ENCODE measurements around the gene RAP1GAP.
A peak's percentile ranks its signal among the peaks of the same experiment; 100 is the strongest.

The RAP1GAP gene

DNA sequence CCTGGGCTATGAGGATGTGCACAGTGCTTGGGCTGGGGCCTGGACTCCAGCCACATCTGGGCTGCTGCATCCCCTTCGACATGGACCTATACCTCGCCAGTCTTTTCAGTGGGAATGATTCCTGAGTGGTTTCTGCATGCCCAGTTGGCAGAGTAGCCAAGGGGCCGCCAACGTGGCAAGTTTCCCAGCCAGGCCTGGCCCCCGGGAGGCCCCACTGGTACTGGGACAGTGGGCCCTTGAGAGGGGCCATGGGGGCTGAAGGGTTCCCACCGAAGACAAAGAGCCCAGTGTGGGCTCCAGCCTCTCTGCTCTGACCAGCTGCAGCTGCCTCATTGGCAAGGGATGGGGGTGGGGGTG is 15.4 kb downstream of the RAP1GAP start:
- Histone ChIP-seq H3K9me3 (replicated peaks in 1 of 11) (no peaks in the 10 kb centered on the region), H4K20me1 (peaks cover 0 to 82% (median 35%) of the 10 kb centered on the region in 11 experiments; a peak in 18 of 22 replicates), H3K27ac (no peak overlapping the region), H3K4me2 (peak overlapping the region in 1 of 11 experiments; percentile 46; a peak in 1 of 22 replicates), H3K36me3 (no peaks in the 10 kb centered on the region), H3K4me1 (peaks cover 12 to 29% (median 21%) of the 10 kb centered on the region in 10 experiments), H3K27me3 (peaks cover 39 to 51% (median 46%) of the 10 kb centered on the region in 11 experiments), H3K4me3 (no peak overlapping the region), H3K9ac (no peak overlapping the region)
- no peak for TF ChIP-seq Cebpa-rat (IDR thresholded peaks at IDR 0.05)

DNA sequence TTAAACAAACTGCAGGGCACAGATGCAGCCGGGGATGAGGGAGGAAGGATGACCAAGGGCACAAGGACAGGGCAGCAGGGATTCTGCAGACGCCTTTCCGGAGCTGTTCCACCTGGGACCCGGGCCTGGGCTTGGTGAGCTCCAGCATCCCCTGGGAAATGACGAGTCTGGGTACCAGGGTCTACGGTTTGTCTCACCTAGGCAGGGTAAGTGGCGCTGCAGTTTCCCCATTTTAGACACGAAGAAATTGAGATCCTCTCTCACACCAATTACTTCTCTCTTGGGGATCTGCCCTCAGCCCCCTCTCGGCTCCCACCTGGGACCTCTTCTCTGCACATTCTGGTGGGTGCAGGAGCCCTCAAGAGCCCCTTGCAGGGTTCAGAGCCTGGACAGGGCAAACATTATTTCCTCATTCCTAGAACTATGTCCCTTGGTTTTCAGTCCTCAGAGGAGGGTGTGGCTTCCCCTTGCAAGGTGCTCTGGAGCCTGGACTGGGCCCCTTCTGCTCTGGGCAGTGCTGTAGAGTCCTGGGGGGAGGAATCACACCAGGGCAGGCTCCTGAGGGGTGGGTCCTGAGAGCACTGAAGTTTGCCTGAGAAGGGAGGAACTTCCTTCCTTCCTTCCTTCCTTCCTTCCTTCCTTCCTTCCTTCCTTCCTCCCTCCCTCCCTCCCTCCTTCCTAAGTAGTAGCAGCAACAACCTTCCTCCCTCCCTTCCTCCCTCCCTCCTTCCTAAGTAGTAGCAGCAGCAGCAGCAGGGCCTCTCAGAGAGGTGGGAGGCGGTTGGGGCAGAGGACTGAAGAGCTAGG is 16.0 kb downstream of the RAP1GAP start:
- peak overlapping the region in 8 of 11 experiments; percentile 28 to 59 (median 43); a peak in 11 of 22 replicates for H3K4me2 ChIP-seq

DNA sequence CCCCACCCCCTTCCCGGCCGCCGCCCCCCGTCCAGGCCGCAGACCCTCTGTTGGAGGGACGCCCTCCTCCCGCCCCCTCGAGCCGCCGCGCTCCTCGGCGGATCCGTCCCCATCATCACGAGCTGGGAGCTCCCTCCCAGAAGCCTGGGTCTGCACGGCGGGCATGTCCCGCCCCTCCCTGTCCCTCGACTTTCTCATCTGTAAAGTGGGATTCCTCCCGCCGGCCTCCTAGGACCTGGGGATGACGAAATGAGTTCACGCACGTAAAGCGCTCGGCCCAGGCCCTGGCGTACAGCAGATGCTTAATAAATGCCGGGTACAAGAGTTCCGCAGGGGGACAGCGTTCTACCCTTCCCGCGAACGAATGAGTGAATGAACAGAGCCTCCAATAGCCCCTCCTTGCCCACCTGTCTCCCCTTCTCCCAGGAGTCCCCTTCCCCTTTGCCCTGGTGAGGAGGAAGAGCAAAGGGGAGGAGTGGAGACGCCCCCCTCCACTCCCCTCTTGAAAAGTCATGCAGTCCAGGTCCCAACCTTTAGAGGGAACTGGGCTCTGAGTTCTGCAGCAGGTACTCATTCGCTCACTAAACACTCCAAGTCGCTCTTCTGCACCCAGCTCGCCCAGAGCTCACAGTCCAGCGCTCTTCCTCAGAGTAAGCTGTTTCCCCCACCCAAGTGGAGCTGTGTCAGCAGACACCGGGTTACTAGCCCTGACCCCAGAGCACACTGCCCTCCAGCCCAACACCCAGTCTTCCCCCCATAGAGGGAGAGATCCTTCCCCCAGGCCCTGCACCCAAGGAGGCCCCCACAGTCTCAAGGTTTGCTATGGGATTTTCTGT is 16.8 kb downstream of the RAP1GAP start:
- peaks cover 39 to 56% (median 50%) of the 10 kb centered on the region in 11 experiments for H3K27me3 ChIP-seq
- H3K4me3 ChIP-seq, result peak overlapping the region in 3 of 10 experiments; percentile 51 to 69 (median 58); a peak in 4 of 20 replicates
- H3K4me2 ChIP-seq, result peak overlapping the region in 10 of 11 experiments; percentile 28 to 97 (median 51); a peak in 13 of 22 replicates
- H4K20me1 ChIP-seq, result peaks cover 0 to 83% (median 39%) of the 10 kb centered on the region in 11 experiments; a peak in 18 of 22 replicates
- H3K27ac ChIP-seq, result no peak overlapping the region
- H3K9me3 ChIP-seq (replicated peaks in 1 of 11), result no peaks in the 10 kb centered on the region
- peaks cover 12 to 29% (median 22%) of the 10 kb centered on the region in 10 experiments for H3K4me1 ChIP-seq
- TF ChIP-seq Cebpa-rat (IDR thresholded peaks at IDR 0.05), result no peak
- no peaks in the 10 kb centered on the region for H3K36me3 ChIP-seq
- no peak overlapping the region for H3K9ac ChIP-seq

More for the DNA sequence above, 16.0 kb downstream of the RAP1GAP start:
- no peaks in the 10 kb centered on the region for H3K36me3 ChIP-seq
- no peak for TF ChIP-seq Cebpa-rat (IDR thresholded peaks at IDR 0.05)
- peaks cover 39 to 56% (median 50%) of the 10 kb centered on the region in 11 experiments for H3K27me3 ChIP-seq
- no peak overlapping the region for H3K4me3 ChIP-seq
- no peaks in the 10 kb centered on the region for H3K9me3 ChIP-seq (replicated peaks in 1 of 11)
- H3K9ac ChIP-seq, result no peak overlapping the region
- H3K27ac ChIP-seq, result no peak overlapping the region
- H4K20me1 ChIP-seq, result peaks cover 0 to 82% (median 40%) of the 10 kb centered on the region in 11 experiments; a peak in 18 of 22 replicates
- H3K4me1 ChIP-seq, result peaks cover 12 to 29% (median 22%) of the 10 kb centered on the region in 10 experiments

DNA sequence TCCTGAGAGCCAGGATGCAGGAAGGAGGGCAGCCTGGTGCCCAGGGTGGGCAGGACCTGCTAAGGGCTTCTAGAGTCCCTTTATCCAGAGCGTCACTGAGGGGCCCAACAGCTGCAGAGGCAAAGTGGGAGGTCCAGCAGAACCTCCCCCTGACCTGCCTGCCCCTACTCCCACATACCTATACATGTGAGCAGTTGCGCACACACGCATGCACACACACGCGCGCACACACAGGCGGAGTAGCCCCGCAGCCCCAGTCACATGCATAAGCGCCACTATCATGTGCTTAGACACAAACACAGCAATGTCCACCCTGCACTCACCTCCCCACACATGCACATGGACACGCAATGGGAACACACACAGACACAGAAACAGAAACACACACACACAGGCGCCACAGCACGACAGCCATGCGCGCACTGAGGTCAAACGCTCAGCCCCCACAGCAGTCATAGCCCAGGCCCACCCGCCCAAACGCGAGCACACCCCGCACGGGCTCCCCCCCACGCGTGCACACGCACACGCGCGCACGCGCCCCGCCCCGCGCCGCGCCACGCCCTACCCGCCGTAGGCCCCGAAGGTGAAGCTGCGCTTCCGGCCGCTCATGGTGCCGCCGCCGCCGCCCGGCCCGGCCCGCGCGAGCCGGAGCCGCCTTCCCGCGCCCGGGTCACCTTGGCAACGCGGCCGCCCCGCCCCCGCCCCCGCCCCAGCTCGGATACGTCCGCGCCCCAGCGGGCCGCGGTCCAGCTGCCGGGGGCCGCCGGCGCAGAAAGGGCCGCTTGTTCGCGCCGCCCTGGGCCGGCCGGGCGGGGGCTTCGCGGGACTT is 17.7 kb downstream of the RAP1GAP start:
- peak overlapping the region; percentile 40 to 69 (median 56); a peak in 19 of 20 replicates for H3K4me3 ChIP-seq
- H3K9ac ChIP-seq, result peak overlapping the region in 6 of 11 experiments; percentile 19 to 35 (median 29); a peak in 5 of 22 replicates
- H3K4me1 ChIP-seq, result peaks cover 12 to 29% (median 22%) of the 10 kb centered on the region in 10 experiments
- no peaks in the 10 kb centered on the region for H3K36me3 ChIP-seq
- no peak overlapping the region for H3K27ac ChIP-seq
- H3K9me3 ChIP-seq (replicated peaks in 1 of 11), result no peaks in the 10 kb centered on the region
- H4K20me1 ChIP-seq, result peaks cover 0 to 83% (median 30%) of the 10 kb centered on the region in 11 experiments; a peak in 18 of 22 replicates
- no peak for TF ChIP-seq Cebpa-rat (IDR thresholded peaks at IDR 0.05)
- peak overlapping the region; percentile 85 to 97 (median 95) for H3K4me2 ChIP-seq
- H3K27me3 ChIP-seq, result peaks cover 39 to 56% (median 50%) of the 10 kb centered on the region in 11 experiments

DNA sequence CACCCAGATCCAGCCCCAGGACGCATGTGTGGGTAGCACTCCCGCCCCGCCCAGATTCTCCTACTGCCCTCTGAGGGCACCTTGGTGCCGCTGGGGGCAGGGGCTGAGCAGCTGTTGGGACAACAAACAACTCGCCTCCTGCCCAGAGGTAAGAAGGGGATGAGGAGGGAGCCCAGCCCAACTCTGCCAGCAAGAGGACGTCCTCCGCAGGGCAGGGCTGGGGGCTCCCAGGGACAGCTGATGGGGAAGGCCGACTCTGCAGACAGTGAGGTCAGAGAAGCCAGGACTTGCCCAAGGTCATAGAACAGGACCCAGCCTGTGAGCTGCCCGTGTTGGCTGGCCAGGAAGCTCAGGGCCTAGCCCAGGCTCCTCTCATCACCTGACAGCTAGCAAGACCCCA is 18.8 kb downstream of the RAP1GAP start:
- Histone ChIP-seq H3K4me1 (peaks cover 12 to 29% (median 22%) of the 10 kb centered on the region in 10 experiments), H4K20me1 (peaks cover 0 to 82% (median 28%) of the 10 kb centered on the region in 11 experiments; a peak in 18 of 22 replicates), H3K9ac (no peak overlapping the region), H3K4me3 (no peak overlapping the region), H3K36me3 (no peaks in the 10 kb centered on the region), H3K4me2 (peak overlapping the region in 2 of 11 experiments; percentile 95 to 97; a peak in 3 of 22 replicates), H3K9me3 (replicated peaks in 1 of 11) (no peaks in the 10 kb centered on the region), H3K27ac (no peak overlapping the region), H3K27me3 (peaks cover 39 to 56% (median 50%) of the 10 kb centered on the region in 11 experiments)
- no peak for TF ChIP-seq Cebpa-rat (IDR thresholded peaks at IDR 0.05)

DNA sequence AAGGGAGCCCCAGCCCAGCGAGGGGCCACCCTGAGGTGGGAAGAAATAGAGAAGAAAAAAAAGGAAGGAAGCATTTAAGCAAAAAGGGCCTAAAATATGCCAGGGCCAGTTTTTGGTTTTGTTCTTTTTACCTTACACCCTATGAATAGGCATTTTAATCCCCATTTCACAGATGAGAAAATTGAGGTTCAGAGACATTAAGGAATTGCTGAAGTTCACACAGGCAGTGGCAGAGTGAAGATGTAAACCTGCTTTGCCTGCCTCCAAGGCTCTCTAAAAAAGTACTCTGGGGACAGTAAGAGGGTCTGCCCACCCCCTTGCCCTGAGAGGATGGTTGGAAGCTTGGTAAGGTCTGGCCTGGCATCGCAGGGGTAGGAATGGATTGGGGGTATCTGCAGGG is 19.8 kb downstream of the RAP1GAP start:
- peaks cover 12 to 29% (median 22%) of the 10 kb centered on the region in 10 experiments for H3K4me1 ChIP-seq
- TF ChIP-seq Cebpa-rat (IDR thresholded peaks at IDR 0.05), result no peak
- H3K27me3 ChIP-seq, result peaks cover 39 to 56% (median 50%) of the 10 kb centered on the region in 11 experiments
- peaks cover 0 to 77% (median 28%) of the 10 kb centered on the region in 11 experiments; a peak in 18 of 22 replicates for H4K20me1 ChIP-seq
- H3K9ac ChIP-seq, result no peak overlapping the region
- H3K9me3 ChIP-seq (replicated peaks in 1 of 11), result no peaks in the 10 kb centered on the region
- no peak overlapping the region for H3K4me3 ChIP-seq
- no peak overlapping the region for H3K27ac ChIP-seq
- H3K36me3 ChIP-seq, result no peaks in the 10 kb centered on the region
- peak overlapping the region in 1 of 11 experiments; percentile 3; a peak in 1 of 22 replicates for H3K4me2 ChIP-seq

DNA sequence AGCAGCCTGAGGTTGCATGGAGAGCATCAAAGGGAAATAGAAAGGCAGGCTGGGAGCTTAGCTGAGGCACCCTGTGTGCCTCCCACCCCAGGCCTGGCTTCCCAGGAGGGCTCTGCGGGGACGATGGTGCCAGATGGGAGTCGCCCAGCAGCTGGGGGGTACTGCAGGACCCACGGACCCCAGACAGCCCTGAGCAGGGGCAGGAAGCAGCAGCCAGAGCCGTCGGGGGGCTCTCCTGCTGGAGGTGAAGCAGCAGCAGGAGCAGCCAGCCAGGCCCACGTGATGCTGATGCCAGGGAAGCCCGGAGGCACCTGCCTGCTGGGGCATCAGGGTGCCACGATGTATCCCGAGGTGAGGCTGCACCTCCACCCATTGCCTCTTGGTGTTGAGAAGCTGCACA is 20.4 kb downstream of the RAP1GAP start:
- peaks cover 0 to 79% (median 27%) of the 10 kb centered on the region in 11 experiments; a peak in 18 of 22 replicates for H4K20me1 ChIP-seq

DNA sequence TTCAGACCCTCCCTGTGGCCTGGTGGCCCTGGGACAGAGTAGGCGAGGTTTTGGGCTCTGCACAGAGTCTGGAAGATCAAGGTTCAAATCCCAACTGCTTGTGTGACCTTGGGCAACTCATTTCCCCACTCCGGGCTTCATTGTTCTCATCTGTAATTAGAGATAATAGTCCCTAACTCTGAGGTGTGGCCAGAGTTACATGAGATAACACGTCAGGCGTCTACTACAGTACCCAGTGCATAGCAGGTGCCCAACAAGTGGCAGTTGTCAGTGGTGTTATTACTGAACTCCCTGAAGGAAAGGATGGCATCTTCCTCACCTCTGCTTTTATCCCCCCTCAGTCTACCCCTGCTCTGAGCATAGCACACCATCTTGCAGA is 20.8 kb downstream of the RAP1GAP start:
- Histone ChIP-seq H3K4me2 (peak overlapping the region in 3 of 11 experiments; percentile 10 to 51 (median 33); a peak in 2 of 22 replicates), H3K27me3 (peaks cover 39 to 53% (median 50%) of the 10 kb centered on the region in 11 experiments), H3K4me1 (peaks cover 12 to 29% (median 19%) of the 10 kb centered on the region in 10 experiments), H3K27ac (no peak overlapping the region), H4K20me1 (peaks cover 0 to 77% (median 25%) of the 10 kb centered on the region in 11 experiments; a peak in 18 of 22 replicates), H3K4me3 (no peak overlapping the region), H3K9me3 (replicated peaks in 1 of 11) (no peaks in the 10 kb centered on the region), H3K9ac (no peak overlapping the region), H3K36me3 (no peaks in the 10 kb centered on the region)
- TF ChIP-seq Cebpa-rat (IDR thresholded peaks at IDR 0.05), result no peak

More for the DNA sequence above, 20.4 kb downstream of the RAP1GAP start:
- peaks cover 39 to 55% (median 50%) of the 10 kb centered on the region in 11 experiments for H3K27me3 ChIP-seq
- TF ChIP-seq Cebpa-rat (IDR thresholded peaks at IDR 0.05), result no peak
- H3K4me3 ChIP-seq, result no peak overlapping the region
- H3K4me2 ChIP-seq, result peak overlapping the region in 1 of 11 experiments; percentile 3; a peak in 1 of 22 replicates
- H3K36me3 ChIP-seq, result no peaks in the 10 kb centered on the region
- H3K9ac ChIP-seq, result no peak overlapping the region
- H3K4me1 ChIP-seq, result peaks cover 12 to 29% (median 22%) of the 10 kb centered on the region in 10 experiments
- no peak overlapping the region for H3K27ac ChIP-seq
- H3K9me3 ChIP-seq (replicated peaks in 1 of 11), result no peaks in the 10 kb centered on the region
